ENCODE data around the gene SLC19A2. TPM values are rescaled to one million over a fixed set of nuclear protein-coding genes. Genes with fewer than 3 reads are reported as not detected.

The SLC19A2 gene
- total RNA-seq, 1 donor from 2014 or later = 14.1 TPM

- Mint-ChIP-seq H3K4me3 (ENCODE audit: unreplicated experiment) (no peak overlapping the region), H3K36me3 (ENCODE audit: low read depth, unreplicated experiment) (no peaks in the 10 kb centered on the region), H3K4me1 (ENCODE audit: low read depth, unreplicated experiment) (peaks cover 5% of the 10 kb centered on the region), H3K27ac (ENCODE audit: unreplicated experiment) (no peak overlapping the region), H3K27me3 (ENCODE audit: low read depth, unreplicated experiment) (no peaks in the 10 kb centered on the region), H3K9me3 (ENCODE audit: unreplicated experiment) (no peaks in the 10 kb centered on the region)
- Histone ChIP-seq H3K27me3 (ENCODE audit: insufficient read depth, low read length) (no peaks in the 10 kb centered on the region), H2AFZ (ENCODE audit: low read depth, low read length) (no peak overlapping the region), H3K9me3 (ENCODE audit: insufficient read depth, low read depth, low read length) (no peaks in the 10 kb centered on the region), H3K36me3 (ENCODE audit: insufficient read depth, low read length) (no peaks in the 10 kb centered on the region), H3K27ac (ENCODE audit: low read depth, low read length) (no peak overlapping the region), H3K79me2 (ENCODE audit: insufficient read depth, low read length) (no peaks in the 10 kb centered on the region), H3K4me2 (ENCODE audit: low read length) (no peak overlapping the region), H3K4me3 (ENCODE audit: insufficient read depth, low read depth, low read length) (no peak overlapping the region), H3K4me1 (ENCODE audit: insufficient read depth, low read length) (peaks cover 5% of the 10 kb centered on the region), H4K20me1 (ENCODE audit: insufficient read depth, low read length) (no peaks in the 10 kb centered on the region), H3K9ac (ENCODE audit: low read length) (no peak overlapping the region)
- FAIRE-seq (no peak), DNase-seq (ENCODE audit: low read depth) (no peak)
- no peak for TF ChIP-seq EZH2 (IDR thresholded peaks at IDR 0.05; ENCODE audit: insufficient read depth, low read length)
- TF ChIP-seq, protein P1, sequence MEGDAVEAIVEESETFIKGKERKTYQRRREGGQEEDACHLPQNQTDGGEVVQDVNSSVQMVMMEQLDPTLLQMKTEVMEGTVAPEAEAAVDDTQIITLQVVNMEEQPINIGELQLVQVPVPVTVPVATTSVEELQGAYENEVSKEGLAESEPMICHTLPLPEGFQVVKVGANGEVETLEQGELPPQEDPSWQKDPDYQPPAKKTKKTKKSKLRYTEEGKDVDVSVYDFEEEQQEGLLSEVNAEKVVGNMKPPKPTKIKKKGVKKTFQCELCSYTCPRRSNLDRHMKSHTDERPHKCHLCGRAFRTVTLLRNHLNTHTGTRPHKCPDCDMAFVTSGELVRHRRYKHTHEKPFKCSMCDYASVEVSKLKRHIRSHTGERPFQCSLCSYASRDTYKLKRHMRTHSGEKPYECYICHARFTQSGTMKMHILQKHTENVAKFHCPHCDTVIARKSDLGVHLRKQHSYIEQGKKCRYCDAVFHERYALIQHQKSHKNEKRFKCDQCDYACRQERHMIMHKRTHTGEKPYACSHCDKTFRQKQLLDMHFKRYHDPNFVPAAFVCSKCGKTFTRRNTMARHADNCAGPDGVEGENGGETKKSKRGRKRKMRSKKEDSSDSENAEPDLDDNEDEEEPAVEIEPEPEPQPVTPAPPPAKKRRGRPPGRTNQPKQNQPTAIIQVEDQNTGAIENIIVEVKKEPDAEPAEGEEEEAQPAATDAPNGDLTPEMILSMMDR (IDR thresholded peaks at IDR 0.05; ENCODE audit: insufficient read depth, low read depth, low read length) = no peak
Measured at GRCh38 chr1:169465281-169465680, 20.5 kb downstream of the SLC19A2 start.

- TF ChIP-seq, protein P1 (IDR thresholded peaks at IDR 0.05; ENCODE audit: insufficient read depth, low read depth, low read length) = no peak
- no peak for TF ChIP-seq EZH2 (IDR thresholded peaks at IDR 0.05; ENCODE audit: insufficient read depth, low read length)
- H3K4me3 ChIP-seq (ENCODE audit: insufficient read depth, low read depth, low read length) = no peak overlapping the region
- H3K27me3 ChIP-seq (ENCODE audit: insufficient read depth, low read length) = no peaks in the 10 kb centered on the region
- no peaks in the 10 kb centered on the region for H3K36me3 ChIP-seq (ENCODE audit: insufficient read depth, low read length)
- no peaks in the 10 kb centered on the region for H3K36me3 Mint-ChIP-seq (ENCODE audit: low read depth, unreplicated experiment)
- H3K4me3 Mint-ChIP-seq (ENCODE audit: unreplicated experiment) = no peak overlapping the region
- DNase-seq (ENCODE audit: low read depth) = no peak
- no peak overlapping the region for H3K27ac ChIP-seq (ENCODE audit: low read depth, low read length)
- no peaks in the 10 kb centered on the region for H3K9me3 ChIP-seq (ENCODE audit: insufficient read depth, low read depth, low read length)
- no peaks in the 10 kb centered on the region for H3K4me1 Mint-ChIP-seq (ENCODE audit: low read depth, unreplicated experiment)
- no peak overlapping the region for H3K4me2 ChIP-seq (ENCODE audit: low read length)
- no peaks in the 10 kb centered on the region for H4K20me1 ChIP-seq (ENCODE audit: insufficient read depth, low read length)
- H3K79me2 ChIP-seq (ENCODE audit: insufficient read depth, low read length) = no peaks in the 10 kb centered on the region
- no peak overlapping the region for H3K9ac ChIP-seq (ENCODE audit: low read length)
- H3K9me3 Mint-ChIP-seq (ENCODE audit: unreplicated experiment) = no peaks in the 10 kb centered on the region
- peaks cover 5% of the 10 kb centered on the region for H3K4me1 ChIP-seq (ENCODE audit: insufficient read depth, low read length)
- no peak for FAIRE-seq
- no peak overlapping the region for H2AFZ ChIP-seq (ENCODE audit: low read depth, low read length)
- no peak overlapping the region for H3K27ac Mint-ChIP-seq (ENCODE audit: unreplicated experiment)
- no peaks in the 10 kb centered on the region for H3K27me3 Mint-ChIP-seq (ENCODE audit: low read depth, unreplicated experiment)
Measured at GRCh38 chr1:169462385-169462784, 23.4 kb downstream of the SLC19A2 start.

DNA sequence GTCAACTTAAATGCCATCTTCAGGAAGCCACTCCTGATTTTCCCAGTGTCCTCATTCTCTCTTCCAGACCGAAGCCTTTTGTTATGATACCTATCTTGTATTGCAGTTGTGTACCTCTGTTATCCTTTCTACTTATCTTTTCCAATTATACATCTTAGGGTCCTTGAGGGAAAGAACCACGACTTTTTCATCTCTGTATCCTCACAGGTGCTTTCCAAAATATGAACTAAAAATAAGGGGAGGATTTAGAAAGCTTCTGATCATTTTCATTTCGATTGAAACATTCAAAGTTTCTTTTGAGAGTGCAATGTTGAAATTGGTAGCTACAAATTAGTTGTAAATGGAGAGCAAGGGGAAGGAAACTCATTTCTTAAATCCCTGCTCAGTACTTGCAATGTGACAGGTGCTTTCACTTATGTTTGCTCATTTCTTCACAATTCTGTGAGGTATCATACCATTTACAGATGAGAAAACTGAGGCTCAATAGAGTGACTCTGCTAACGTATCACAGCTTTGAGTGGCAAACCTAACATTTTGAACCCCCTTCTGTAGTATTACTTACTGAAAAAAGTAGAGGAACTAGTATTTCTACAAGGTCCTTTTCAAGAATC lies 24.2 kb downstream of the SLC19A2 start:
- H3K4me2 ChIP-seq (ENCODE audit: low read length) = no peak overlapping the region
- H3K4me3 ChIP-seq (ENCODE audit: insufficient read depth, low read depth, low read length) = no peak overlapping the region
- H3K79me2 ChIP-seq (ENCODE audit: insufficient read depth, low read length) = no peaks in the 10 kb centered on the region
- DNase-seq (ENCODE audit: low read depth) (no peak), FAIRE-seq (no peak)
- Mint-ChIP-seq H3K27me3 (ENCODE audit: low read depth, unreplicated experiment) (no peaks in the 10 kb centered on the region), H3K9me3 (ENCODE audit: unreplicated experiment) (peaks cover 4% of the 10 kb centered on the region), H3K27ac (ENCODE audit: unreplicated experiment) (no peak overlapping the region), H3K36me3 (ENCODE audit: low read depth, unreplicated experiment) (no peaks in the 10 kb centered on the region), H3K4me3 (ENCODE audit: unreplicated experiment) (no peak overlapping the region), H3K4me1 (ENCODE audit: low read depth, unreplicated experiment) (no peaks in the 10 kb centered on the region)
- H3K27ac ChIP-seq (ENCODE audit: low read depth, low read length) = no peak overlapping the region
- H3K36me3 ChIP-seq (ENCODE audit: insufficient read depth, low read length) = no peaks in the 10 kb centered on the region
- H3K4me1 ChIP-seq (ENCODE audit: insufficient read depth, low read length) = peaks cover 5% of the 10 kb centered on the region
- TF ChIP-seq EZH2 (IDR thresholded peaks at IDR 0.05; ENCODE audit: insufficient read depth, low read length) = no peak
- TF ChIP-seq, protein P1 (IDR thresholded peaks at IDR 0.05; ENCODE audit: insufficient read depth, low read depth, low read length) = no peak
- H2AFZ ChIP-seq (ENCODE audit: low read depth, low read length) = no peak overlapping the region
- H3K9me3 ChIP-seq (ENCODE audit: insufficient read depth, low read depth, low read length) = no peaks in the 10 kb centered on the region
- H3K9ac ChIP-seq (ENCODE audit: low read length) = no peak overlapping the region
- H3K27me3 ChIP-seq (ENCODE audit: insufficient read depth, low read length) = no peaks in the 10 kb centered on the region
- no peaks in the 10 kb centered on the region for H4K20me1 ChIP-seq (ENCODE audit: insufficient read depth, low read length)

All from astrocyte (in vitro differentiated cells and primary cell).